ENCODE data around the gene PNMA8A. TPM values are rescaled to one million over a fixed set of nuclear protein-coding genes. Genes with fewer than 3 reads are reported as not detected.

Gene PNMA8A
- polyA plus RNA-seq, 2 of the 4 experiments (the other 2 are of a cell fraction): 11.2 to 15.4 TPM

GRCh38 chr19:46453661-46454060 is 17.7 kb downstream of the PNMA8A start:
- ATAC-seq (no peak), FAIRE-seq (no peak), DNase-seq (ENCODE audit: low read depth in 1 of 2, low spot score in 1 of 2) (no peak)
- Histone ChIP-seq H3K9me3 (no peaks in the 10 kb centered on the region), H3K4me3 (no peak overlapping the region), H3K27ac (no peak overlapping the region), H3K4me2 (no peak overlapping the region), H3K4me1 (no peaks in the 10 kb centered on the region)
- TF ChIP-seq PHF8 (IDR thresholded peaks at IDR 0.05; ENCODE audit: borderline replicate concordance, low read depth): no peak
- no peak for TF ChIP-seq CBX8 (IDR thresholded peaks at IDR 0.05)
- no peak for TF ChIP-seq KDM5A (IDR thresholded peaks at IDR 0.05)
- TF ChIP-seq NR3C1 (IDR thresholded peaks at IDR 0.05): no peak
- no peak for TF ChIP-seq EHF (CRISPR knock-in tag; IDR thresholded peaks at IDR 0.05)
- no peak for TF ChIP-seq TP53 (CRISPR knock-in tag; IDR thresholded peaks at IDR 0.05)
- no peak for TF ChIP-seq PBX3 (IDR thresholded peaks at IDR 0.05)
- TF ChIP-seq RNF2 (IDR thresholded peaks at IDR 0.05; ENCODE audit: borderline replicate concordance, low read depth): no peak
- no peak for TF ChIP-seq RAD21 (conservative IDR thresholded peaks at IDR 0.05 in 1 of 2, IDR thresholded peaks at IDR 0.05 in 1 of 2)
- TF ChIP-seq BHLHE40 (IDR thresholded peaks at IDR 0.05; ENCODE audit: low read depth, low read length): no peak
- TF ChIP-seq CEBPB (IDR thresholded peaks at IDR 0.05): no peak
- TF ChIP-seq USF2 (IDR thresholded peaks at IDR 0.05): no peak
- WGBS (ENCODE audit: missing lambda C conversion rate): 72% methylated on average over 6 of the region's 6 CpGs
- POLR2A ChIA-PET: no interaction called here
- CTCF ChIA-PET: interaction anchor here (1.0 to 1.2 kb wide), 3 partner anchors 9 to 49 kb away, joined by 3 to 5 read pairs (median 4); no protein-coding TSS in a partner anchor

GRCh38 chr19:46452186-46452585 is 19.2 kb downstream of the PNMA8A start:
- no peak for FAIRE-seq

More at GRCh38 chr19:46452186-46452585, 19.2 kb downstream of the PNMA8A start:
- H3K27ac ChIP-seq: no peak overlapping the region
- DNase-seq (ENCODE audit: low read depth in 1 of 2, low spot score in 1 of 2) (no peak), ATAC-seq (no peak)
- TF ChIP-seq HOXA7 (CRISPR knock-in tag; IDR thresholded peaks at IDR 0.05) (no peak), MAFK (IDR thresholded peaks at IDR 0.05; ENCODE audit: partially characterized antibody) (no peak), HEYL (CRISPR knock-in tag; IDR thresholded peaks at IDR 0.05) (no peak), RARB (CRISPR knock-in tag; IDR thresholded peaks at IDR 0.05) (no peak), HDAC2 (IDR thresholded peaks at IDR 0.05) (no peak), RFX5 (IDR thresholded peaks at IDR 0.05) (no peak), HMGXB4 (CRISPR knock-in tag; IDR thresholded peaks at IDR 0.05; ENCODE audit: borderline replicate concordance) (no peak), KDM5A (IDR thresholded peaks at IDR 0.05) (no peak), CBX2 (IDR thresholded peaks at IDR 0.05; ENCODE audit: borderline replicate concordance, low read depth) (no peak), MYC (IDR thresholded peaks at IDR 0.05; ENCODE audit: borderline replicate concordance, low read length) (no peak), FOSL2 (IDR thresholded peaks at IDR 0.05) (no peak), FOSL2 (CRISPR knock-in tag; IDR thresholded peaks at IDR 0.05) (no peak), ELK1 (IDR thresholded peaks at IDR 0.05; ENCODE audit: low read depth, low read length) (no peak)
- no peak overlapping the region for H3K4me2 ChIP-seq
- H3K4me1 ChIP-seq: no peaks in the 10 kb centered on the region
- H3K4me3 ChIP-seq: no peak overlapping the region
- POLR2A ChIA-PET: no interaction called here
- WGBS (ENCODE audit: missing lambda C conversion rate): 41% methylated on average over 4 of the region's 4 CpGs
- CTCF ChIA-PET: interaction anchor here (0.6 to 2.5 kb wide), 7 partner anchors 35 to 375 kb away, joined by 3 to 12 read pairs (median 6); no protein-coding TSS in a partner anchor
- H3K9me3 ChIP-seq: no peaks in the 10 kb centered on the region

Measured in A549 (cell line).